Activated T-cell treated with anti-CD3 and anti-CD28 coated beads, Interleukin-2, amount 50 U/mL, for 4 hours (primary cell): ENCODE measurements around the gene HKDC1. TPM values are rescaled to one million over a fixed set of nuclear protein-coding genes. Genes with fewer than 3 reads are reported as not detected.

Source experiments
- ATAC-seq, 2 donors: fragments of 200-7000 bp; cut with Tn5 transposase; one replicate each; pipeline ENCODE4 v1.10.0; 2021
- DNase-seq: peaks from one replicate; pipeline ENCODE4 v3.0.0-alpha.2; 2020
- H3K27me3 Mint-ChIP-seq: one replicate; pipeline ENCODE4 v1.8.0; 2021; ENCODE audit warnings: low read depth, mixed read lengths
- H3K36me3 Mint-ChIP-seq: one replicate; pipeline ENCODE4 v1.8.0; 2022; ENCODE audit warnings: mixed read lengths; ENCODE audit not compliant: insufficient read depth
- H3K4me1 Mint-ChIP-seq: one replicate; pipeline ENCODE4 v1.8.0; 2021; ENCODE audit warnings: low read depth, mixed read lengths
- H3K4me3 Mint-ChIP-seq: one replicate; pipeline ENCODE4 v1.8.0; 2021; ENCODE audit warnings: mild to moderate bottlenecking, moderate library complexity, mixed read lengths
- H3K9me3 Mint-ChIP-seq: one replicate; pipeline ENCODE4 v1.8.0; 2021; ENCODE audit warnings: mixed read lengths
- total RNA-seq, 3 donors: library from RNA; stranded (reverse); gene quantifications; one replicate each; pipeline ENCODE4 v1.2.1, GENCODE V29; 2021

The HKDC1 gene
- total RNA-seq, 3 donors from 2014 or later, result 0.05 to 0.54 TPM; not detected in 1

DNA sequence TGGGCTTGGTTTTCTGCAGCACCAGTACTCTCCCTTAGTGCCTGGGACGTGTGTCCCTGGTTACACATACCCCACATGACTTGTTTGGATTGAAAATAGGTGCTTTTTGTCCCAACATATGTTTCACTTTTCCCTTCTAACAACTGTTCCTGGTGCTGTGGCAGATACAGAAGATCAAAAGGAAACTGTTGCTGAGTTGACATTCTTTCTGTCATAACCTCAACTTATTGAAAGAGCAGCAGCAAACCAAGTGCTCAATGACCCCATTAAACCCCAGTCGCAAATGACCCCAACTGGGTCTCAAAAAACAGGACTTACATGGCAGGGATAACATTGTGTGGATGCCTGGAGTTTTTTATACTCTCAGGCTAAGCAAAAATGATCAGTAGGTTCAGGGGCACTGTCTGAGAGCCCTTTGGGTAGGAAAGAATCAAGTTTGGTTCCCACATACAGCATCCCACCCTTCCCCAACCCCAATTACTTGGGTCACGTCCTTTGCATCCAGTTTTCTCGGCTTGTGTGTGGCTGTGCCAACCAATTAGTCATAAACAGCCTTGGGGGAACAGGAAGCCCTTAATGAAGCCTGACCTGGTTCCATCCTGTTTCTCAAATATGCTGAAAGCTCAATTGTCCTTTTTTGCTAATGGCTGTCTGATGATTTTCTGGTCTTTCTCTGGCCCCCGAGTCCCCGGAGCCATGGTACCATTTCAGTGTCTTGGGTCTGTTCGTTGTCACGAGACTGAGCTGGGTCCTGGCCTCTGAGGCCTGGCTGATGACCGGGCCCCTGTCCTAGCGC lies 4.9 kb downstream of the HKDC1 start:
- Mint-ChIP-seq H3K4me3 (no peak overlapping the region), H3K4me1 (peaks cover 63% of the 10 kb centered on the region), H3K27me3 (no peaks in the 10 kb centered on the region), H3K36me3 (no peaks in the 10 kb centered on the region), H3K9me3 (no peaks in the 10 kb centered on the region)
- ATAC-seq (no peak), DNase-seq (no peak)

DNA sequence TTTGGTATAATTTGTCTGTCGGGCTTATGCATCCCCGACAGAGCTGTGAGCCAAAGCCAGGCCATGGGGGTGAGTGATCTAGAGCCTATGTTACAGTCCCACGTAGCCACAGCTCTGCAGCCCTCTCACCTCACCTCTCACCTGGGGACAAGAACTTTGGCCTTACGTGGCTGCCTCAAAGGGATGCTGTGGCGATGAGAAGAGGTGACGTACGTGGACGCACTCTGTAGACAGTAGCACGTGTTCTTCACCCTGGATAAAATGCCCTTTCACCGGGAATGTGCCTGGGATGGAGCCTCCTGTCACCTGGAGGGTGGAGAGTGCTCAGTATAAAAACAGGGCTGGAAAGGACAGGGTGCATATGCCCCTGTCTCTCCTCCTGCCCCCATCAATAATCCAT lies 5.5 kb downstream of the HKDC1 start:
- ATAC-seq, result no peak
- Mint-ChIP-seq H3K36me3 (no peaks in the 10 kb centered on the region), H3K4me3 (no peak overlapping the region), H3K27me3 (no peaks in the 10 kb centered on the region), H3K9me3 (no peaks in the 10 kb centered on the region), H3K4me1 (peaks cover 59% of the 10 kb centered on the region)
- no peak for DNase-seq

DNA sequence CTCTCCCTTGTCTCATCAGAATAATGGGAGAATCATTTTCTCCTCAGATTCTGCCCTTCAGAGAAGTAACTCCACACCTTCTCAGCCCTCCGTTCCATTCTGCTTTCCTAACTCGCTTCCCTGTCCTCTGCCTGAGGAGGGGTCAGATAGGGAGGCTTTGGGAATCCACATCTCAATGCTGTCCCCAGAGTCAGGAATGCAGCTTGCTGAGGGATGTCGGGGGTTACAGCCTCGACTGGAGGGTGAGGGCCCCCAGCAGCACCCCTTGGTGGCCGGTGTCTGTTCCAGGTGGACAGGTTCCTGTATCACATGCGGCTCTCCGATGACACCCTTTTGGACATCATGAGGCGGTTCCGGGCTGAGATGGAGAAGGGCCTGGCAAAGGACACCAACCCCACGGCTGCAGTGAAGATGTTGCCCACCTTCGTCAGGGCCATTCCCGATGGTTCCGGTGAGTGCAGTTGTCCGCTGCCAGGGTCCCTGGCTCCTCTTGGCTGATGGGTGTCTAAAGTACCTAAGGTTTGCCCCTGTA lies 6.9 kb downstream of the HKDC1 start:
- Mint-ChIP-seq H3K9me3 (no peaks in the 10 kb centered on the region), H3K36me3 (no peaks in the 10 kb centered on the region), H3K4me3 (no peak overlapping the region), H3K4me1 (peaks cover 58% of the 10 kb centered on the region), H3K27me3 (no peaks in the 10 kb centered on the region)
- no peak for DNase-seq
- ATAC-seq, result no peak

DNA sequence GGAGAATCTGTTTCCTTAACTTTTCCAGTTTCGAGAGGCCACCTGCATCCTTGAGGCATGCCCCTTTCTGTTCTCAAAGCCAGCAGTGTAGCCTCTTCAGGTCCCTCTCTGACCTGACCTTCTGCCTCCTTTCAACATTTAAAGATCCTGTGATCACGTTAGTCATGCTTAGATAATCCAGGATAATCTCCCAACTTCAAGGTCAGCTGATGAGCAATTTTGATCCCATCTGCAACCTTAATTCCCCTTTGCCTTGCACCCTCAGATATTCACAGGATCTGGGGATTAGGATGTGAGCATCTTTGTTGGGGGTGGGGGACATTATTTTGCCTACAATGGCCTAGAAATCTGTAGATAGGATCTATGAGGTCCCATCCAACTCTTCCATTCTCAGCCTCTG lies 8.0 kb downstream of the HKDC1 start:
- Mint-ChIP-seq H3K36me3 (no peaks in the 10 kb centered on the region), H3K27me3 (no peaks in the 10 kb centered on the region), H3K4me1 (peaks cover 58% of the 10 kb centered on the region), H3K4me3 (no peak overlapping the region), H3K9me3 (no peaks in the 10 kb centered on the region)
- ATAC-seq, result no peak
- DNase-seq, result no peak

DNA sequence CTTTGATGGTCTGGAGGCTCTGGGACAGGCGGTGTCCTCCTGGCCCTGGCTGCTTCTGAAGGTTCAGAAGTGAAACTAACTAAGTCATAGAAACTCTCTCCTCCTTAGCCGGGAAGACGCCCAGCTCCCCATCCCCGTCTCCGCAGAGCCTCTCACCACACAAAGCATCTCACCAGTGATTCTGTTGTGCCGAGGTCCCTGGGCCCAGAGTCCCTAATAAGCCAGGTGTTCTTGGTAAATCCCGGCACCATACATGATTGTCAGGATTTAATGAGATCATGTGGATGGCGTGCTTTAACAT lies 9.4 kb downstream of the HKDC1 start:
- ATAC-seq (no peak), DNase-seq (no peak)
- Mint-ChIP-seq H3K4me1 (peaks cover 64% of the 10 kb centered on the region), H3K4me3 (peak overlapping the region; percentile 76), H3K27me3 (no peaks in the 10 kb centered on the region), H3K36me3 (no peaks in the 10 kb centered on the region), H3K9me3 (no peaks in the 10 kb centered on the region)

DNA sequence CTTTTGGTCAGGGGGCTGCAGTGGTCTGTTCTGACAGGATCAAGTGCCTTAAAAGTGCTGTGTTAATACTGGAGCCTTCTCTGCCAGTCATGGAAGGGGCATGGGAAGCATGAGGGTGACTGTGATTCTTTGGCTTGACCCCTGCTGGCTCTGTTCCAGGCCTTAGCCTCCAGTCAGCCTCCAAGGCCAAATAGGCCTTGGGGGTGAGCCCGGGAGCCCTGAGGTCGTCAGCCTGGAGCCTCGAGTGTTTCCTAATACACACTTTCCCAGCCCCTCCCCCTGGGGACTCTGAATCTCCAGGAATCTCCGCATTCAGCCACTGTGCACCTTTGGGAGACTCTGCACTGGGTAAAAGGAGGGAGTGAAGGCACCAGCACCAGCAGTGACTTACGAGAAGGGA lies 10.0 kb downstream of the HKDC1 start:
- ATAC-seq, result no peak
- no peak overlapping the region for H3K4me3 Mint-ChIP-seq
- H3K36me3 Mint-ChIP-seq, result no peaks in the 10 kb centered on the region

DNA sequence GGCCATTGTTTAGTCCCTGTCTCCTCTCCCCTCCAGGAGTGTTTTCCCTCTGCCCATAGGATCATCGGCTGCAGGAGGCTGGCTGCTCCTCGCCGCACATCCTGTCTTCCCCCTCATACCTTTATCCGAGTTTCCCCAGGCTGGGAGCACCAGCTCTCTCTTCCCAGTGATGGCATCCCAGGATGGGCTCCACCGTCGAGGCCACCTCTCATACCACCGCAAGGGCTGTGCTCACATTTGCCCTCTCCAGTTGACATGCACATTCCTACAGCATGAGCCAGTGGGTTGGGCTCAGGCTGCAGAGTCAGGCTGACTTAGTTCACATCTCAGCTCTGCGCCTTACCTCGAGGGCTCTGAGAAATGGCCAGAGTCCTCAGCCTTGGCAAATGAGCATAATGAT lies 12.1 kb downstream of the HKDC1 start:
- peaks cover 53% of the 10 kb centered on the region for H3K4me1 Mint-ChIP-seq
- no peak for ATAC-seq
- H3K36me3 Mint-ChIP-seq, result no peaks in the 10 kb centered on the region
- no peak overlapping the region for H3K4me3 Mint-ChIP-seq
- DNase-seq, result no peak
- no peaks in the 10 kb centered on the region for H3K27me3 Mint-ChIP-seq
- H3K9me3 Mint-ChIP-seq, result no peaks in the 10 kb centered on the region

More for the DNA sequence above, 10.0 kb downstream of the HKDC1 start:
- Mint-ChIP-seq H3K9me3 (no peaks in the 10 kb centered on the region), H3K27me3 (no peaks in the 10 kb centered on the region), H3K4me1 (peaks cover 61% of the 10 kb centered on the region)
- no peak for DNase-seq

DNA sequence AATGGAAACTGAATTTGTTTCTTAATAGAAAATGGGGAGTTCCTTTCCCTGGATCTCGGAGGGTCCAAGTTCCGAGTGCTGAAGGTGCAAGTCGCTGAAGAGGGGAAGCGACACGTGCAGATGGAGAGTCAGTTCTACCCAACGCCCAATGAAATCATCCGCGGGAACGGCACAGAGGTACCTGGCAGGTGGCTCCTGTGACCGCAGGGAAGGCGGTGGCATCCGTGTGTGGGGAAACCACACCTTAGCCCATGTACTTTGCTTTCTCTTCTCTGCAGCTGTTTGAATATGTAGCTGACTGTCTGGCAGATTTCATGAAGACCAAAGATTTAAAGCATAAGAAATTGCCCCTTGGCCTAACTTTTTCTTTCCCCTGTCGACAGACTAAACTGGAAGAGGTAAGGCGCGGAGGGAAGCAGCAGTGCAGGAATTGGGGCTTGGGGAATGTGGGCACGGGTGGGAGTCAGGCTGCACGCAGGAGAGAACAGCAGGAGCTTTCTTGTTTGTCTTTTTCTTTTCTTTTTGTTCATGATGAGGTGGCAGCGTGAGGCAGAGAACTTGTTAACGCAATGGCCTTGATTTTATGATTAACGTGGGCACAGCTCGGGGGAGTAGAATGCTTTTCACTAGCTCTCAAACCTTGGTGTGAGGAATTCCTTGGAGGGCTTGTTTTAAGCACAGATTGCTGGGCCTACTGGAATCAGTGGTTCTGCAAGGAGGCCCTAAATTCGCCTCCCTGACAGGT lies 12.8 kb downstream of the HKDC1 start:
- DNase-seq, result peak; percentile 12
- Mint-ChIP-seq H3K36me3 (no peaks in the 10 kb centered on the region), H3K4me3 (peak overlapping the region; percentile 55), H3K9me3 (no peaks in the 10 kb centered on the region), H3K27me3 (no peaks in the 10 kb centered on the region), H3K4me1 (peaks cover 50% of the 10 kb centered on the region)
- ATAC-seq, result no peak

DNA sequence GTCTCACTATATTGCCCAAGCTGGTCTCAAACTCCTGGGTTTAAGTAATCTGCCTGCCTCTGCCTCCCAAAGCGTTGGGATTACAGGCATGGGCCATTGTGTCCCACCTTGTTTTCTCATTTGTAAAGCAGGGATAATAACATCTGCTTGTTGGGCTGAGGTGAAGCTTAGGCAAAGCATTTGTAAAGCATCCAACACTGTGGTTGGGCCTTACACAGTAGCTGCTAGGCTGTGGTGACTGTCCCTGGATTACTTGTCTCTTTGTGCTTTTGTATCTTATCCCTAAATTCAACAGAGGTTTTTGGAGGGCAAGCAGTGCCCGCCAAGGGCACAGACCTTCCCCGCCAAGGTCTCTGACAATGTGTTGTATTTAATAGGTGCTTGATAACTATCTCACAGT lies 14.3 kb downstream of the HKDC1 start:
- H3K4me3 Mint-ChIP-seq, result no peak overlapping the region
- ATAC-seq (no peak), DNase-seq (no peak)
- no peaks in the 10 kb centered on the region for H3K36me3 Mint-ChIP-seq
- H3K4me1 Mint-ChIP-seq, result peaks cover 35% of the 10 kb centered on the region
- H3K27me3 Mint-ChIP-seq, result no peaks in the 10 kb centered on the region
- H3K9me3 Mint-ChIP-seq, result no peaks in the 10 kb centered on the region

DNA sequence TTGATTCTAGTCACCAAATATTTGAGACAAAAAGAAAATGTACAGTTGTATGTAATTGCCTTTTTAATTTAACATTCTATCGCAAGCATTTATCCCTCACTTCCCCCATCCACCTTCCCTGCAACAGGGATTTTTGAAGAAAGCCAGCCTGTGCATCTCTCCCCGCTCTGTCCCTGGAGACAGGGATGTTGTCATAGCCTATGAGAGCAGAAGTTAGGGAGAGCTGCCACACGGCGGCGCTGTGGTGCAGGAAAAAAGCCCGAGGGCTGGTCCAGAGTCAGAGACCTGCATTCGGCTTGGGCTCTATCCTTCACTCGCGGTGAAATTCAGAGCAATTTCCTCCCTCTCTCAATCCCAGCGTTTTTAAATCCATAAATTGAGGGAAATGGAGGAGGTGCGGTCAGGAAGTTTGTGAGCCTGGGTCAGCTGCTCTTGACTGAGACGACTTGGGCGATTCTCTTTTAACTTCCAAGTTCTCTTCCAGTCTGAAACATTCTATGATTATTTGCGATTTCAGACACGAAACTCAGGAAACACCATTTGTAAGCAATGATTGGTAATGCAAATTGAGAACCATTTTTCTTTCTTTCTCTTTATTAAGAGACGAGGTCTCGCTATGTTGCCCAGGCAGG lies 17.5 kb downstream of the HKDC1 start:
- Mint-ChIP-seq H3K27me3 (peaks cover 1% of the 10 kb centered on the region), H3K9me3 (no peaks in the 10 kb centered on the region), H3K4me3 (no peak overlapping the region), H3K4me1 (peaks cover 18% of the 10 kb centered on the region), H3K36me3 (peaks cover 2% of the 10 kb centered on the region)
- ATAC-seq (peak; percentile 98 to 99), DNase-seq (peak; percentile 90)

DNA sequence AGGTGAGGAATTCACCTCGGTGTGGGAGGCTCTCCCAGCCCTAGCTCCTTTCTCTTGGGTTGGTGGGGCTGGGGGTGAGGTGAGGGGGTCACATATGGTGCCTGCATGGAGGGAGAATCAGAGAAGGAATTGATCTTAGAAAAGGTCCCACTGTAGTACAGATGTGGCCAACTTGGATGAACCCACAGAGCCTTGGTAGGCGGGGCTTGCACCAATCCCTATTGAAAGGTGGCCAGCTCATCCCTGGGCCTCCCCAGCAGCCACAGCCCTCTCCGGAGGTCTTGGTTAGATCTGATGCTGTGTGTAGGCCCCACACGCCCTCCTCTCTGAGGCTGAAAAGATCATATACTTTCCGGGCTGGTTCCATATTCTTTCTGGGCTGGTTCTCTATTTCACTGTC lies 19.0 kb downstream of the HKDC1 start:
- Mint-ChIP-seq H3K4me3 (no peak overlapping the region), H3K4me1 (peaks cover 6% of the 10 kb centered on the region), H3K9me3 (no peaks in the 10 kb centered on the region), H3K36me3 (peaks cover 2% of the 10 kb centered on the region), H3K27me3 (peaks cover 1% of the 10 kb centered on the region)
- ATAC-seq (no peak), DNase-seq (no peak)

DNA sequence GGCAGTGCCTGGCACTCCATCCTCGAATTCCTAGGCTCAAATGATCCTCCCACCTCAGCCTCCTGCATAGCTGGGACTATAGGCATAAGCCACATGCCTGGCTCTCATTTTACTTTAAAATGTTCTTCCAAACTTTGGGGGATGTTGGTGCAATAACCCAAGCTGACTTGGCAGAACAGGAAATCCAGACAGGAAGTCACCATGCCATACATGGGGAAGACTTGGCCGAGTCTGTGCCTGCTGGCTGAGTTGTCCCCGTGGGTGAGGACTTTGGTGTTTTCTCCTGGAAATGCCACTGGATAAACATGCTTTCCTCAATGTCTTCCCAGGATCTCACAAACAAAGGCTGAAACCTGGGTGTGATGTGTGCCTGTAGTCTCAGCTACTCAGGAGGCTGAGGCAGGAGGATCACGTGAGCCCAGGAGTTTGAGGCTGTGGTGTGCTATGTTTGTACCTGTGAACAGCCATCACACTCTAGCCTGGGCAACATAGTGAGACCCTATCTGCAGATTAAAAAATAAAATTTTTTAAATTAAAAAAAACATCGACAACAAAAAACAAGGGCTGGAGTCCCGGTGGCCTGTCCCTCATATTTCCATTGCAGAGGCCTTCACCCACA lies 19.8 kb downstream of the HKDC1 start:
- Mint-ChIP-seq H3K36me3 (peaks cover 2% of the 10 kb centered on the region), H3K9me3 (no peaks in the 10 kb centered on the region), H3K4me1 (peaks cover 3% of the 10 kb centered on the region), H3K27me3 (peaks cover 1% of the 10 kb centered on the region), H3K4me3 (no peak overlapping the region)
- DNase-seq, result no peak
- ATAC-seq, result no peak

DNA sequence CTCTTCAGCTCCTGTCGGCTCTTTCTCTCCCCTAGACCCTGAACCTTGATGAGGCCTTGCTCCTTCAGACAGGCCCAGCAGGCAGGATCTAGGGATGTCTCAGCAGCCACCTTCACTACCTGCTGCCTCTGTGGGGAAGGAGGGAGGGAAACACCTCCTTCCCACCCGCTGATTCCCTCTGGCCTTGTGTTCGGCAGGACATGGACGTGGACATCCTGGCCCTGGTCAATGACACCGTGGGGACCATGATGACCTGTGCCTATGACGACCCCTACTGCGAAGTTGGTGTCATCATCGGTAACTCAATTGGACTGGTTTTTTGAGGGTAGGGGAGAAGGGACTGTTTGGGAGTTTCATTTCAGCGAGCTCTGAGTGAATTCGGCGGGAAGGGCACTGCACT lies 20.3 kb downstream of the HKDC1 start:
- no peak for ATAC-seq

DNA sequence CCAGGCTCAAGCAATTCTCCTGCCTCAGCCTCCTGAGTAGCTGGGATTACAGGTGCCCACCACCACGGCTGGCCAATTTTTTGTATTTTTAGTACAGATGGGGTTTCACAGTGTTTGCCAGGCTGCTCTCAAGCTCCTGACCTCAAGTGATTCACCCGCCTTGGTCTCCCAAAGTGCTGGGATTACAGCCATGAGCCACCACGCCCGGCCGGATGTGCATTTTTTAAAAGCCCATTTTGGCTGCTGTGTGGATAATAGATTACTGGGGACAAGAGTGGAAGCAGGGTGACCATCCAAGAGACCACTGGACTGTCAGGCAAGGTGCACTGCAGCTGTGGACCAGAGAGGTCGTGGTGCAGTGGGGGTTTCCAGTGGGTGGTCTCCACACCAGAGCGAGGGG lies 21.4 kb downstream of the HKDC1 start:
- H3K27me3 Mint-ChIP-seq, result peaks cover 1% of the 10 kb centered on the region
- H3K4me1 Mint-ChIP-seq, result peaks cover 3% of the 10 kb centered on the region
- peaks cover 2% of the 10 kb centered on the region for H3K36me3 Mint-ChIP-seq
- H3K9me3 Mint-ChIP-seq, result no peaks in the 10 kb centered on the region
- no peak for DNase-seq
- ATAC-seq, result no peak
- no peak overlapping the region for H3K4me3 Mint-ChIP-seq

More for the DNA sequence above, 20.3 kb downstream of the HKDC1 start:
- Mint-ChIP-seq H3K27me3 (peaks cover 1% of the 10 kb centered on the region), H3K36me3 (peaks cover 2% of the 10 kb centered on the region), H3K4me3 (no peak overlapping the region), H3K9me3 (no peaks in the 10 kb centered on the region), H3K4me1 (peaks cover 3% of the 10 kb centered on the region)
- no peak for DNase-seq
